GM12878 (cell line): ENCODE results near the gene DNAH8. TPM values are rescaled to one million over a fixed set of nuclear protein-coding genes. Genes with fewer than 3 reads are reported as not detected.
A peak's percentile ranks its signal among the peaks of the same experiment; 100 is the strongest.

Experiments
- ATAC-seq: fragments of 200-7000 bp; cut with Tn5 transposase; 3 replicates; pipeline ENCODE4 v1.9.1; 2020; ENCODE audit warnings: mild to moderate bottlenecking, moderate library complexity
- BruUV-seq: library from RNA; stranded (reverse); fragments of 400-500 nt; replicated peaks from 2 replicates; lab custom pipeline; 2021; lab: Mats Ljungman, UMichigan
- CTCF ChIA-PET: fragments of 300-600 bp; sonication (Branson Sonifier 250); formaldehyde crosslinking; extraction: SDS; loops from one replicate; lab custom pipeline; 2021; ENCODE audit warnings: inconsistent platforms; lab: Yijun Ruan, JAX
- POLR2A ChIA-PET: fragments of 350-600 bp; formaldehyde crosslinking; extraction: SDS; loops from one replicate; lab custom pipeline; 2021; ENCODE audit warnings: inconsistent platforms; lab: Charles Lee
- RAD21 ChIA-PET: fragments of 300-600 bp; sonication (Branson Sonifier 250); formaldehyde crosslinking; loops from one replicate; lab custom pipeline; 2023; ENCODE audit warnings: antibody characterized with exemption; ENCODE audit not compliant: unreplicated experiment; lab: Charles Lee
- SMC1A ChIA-PET: fragments of 300-600 bp; sonication (Branson Sonifier 250); formaldehyde crosslinking; loops from one replicate; lab custom pipeline; 2023; ENCODE audit not compliant: unreplicated experiment, uncharacterized antibody; lab: Charles Lee
- DNase-seq: peaks from one replicate; pipeline ENCODE4 v3.0.0-alpha.2; 2011; ENCODE audit warnings: low read depth, low spot score
- FAIRE-seq: peaks from 3 replicates; lab custom pipeline; 2011; peaks lifted over from hg19 to GRCh38; lab: Jason Lieb, UNC
- H2AFZ ChIP-seq: 2 replicates; pipeline ENCODE4 v1.6.0; 2011; ENCODE audit warnings: low read depth, low read length, control low read depth; ENCODE audit not compliant: control insufficient read depth
- H3K27ac ChIP-seq: 2 replicates; pipeline ENCODE4 v1.5.1; 2011; ENCODE audit warnings: control low read depth; ENCODE audit not compliant: control insufficient read depth, insufficient read depth
- H3K27me3 ChIP-seq, 2 experiments: replicated peaks in 1 of 2; 2 replicates each; pipeline versions ENCODE4 v1.6.0 to v1.6.1; 2011; ENCODE audit warnings: low read length in 1 of 2; ENCODE audit not compliant: control insufficient read depth in 2 of 2, insufficient read depth in 2 of 2
- H3K36me3 ChIP-seq, 2 experiments: 2 replicates each; pipeline ENCODE4 v1.5.1; 2011; ENCODE audit warnings: low read length in 1 of 2; ENCODE audit not compliant: control insufficient read depth in 2 of 2, insufficient read depth in 2 of 2
- H3K4me1 ChIP-seq: 2 replicates; pipeline ENCODE4 v1.6.1; 2011; ENCODE audit warnings: mild to moderate bottlenecking, low read length, moderate library complexity, mixed read lengths; ENCODE audit not compliant: control insufficient read depth, insufficient read depth
- H3K4me2 ChIP-seq: 2 replicates; pipeline ENCODE4 v1.6.0; 2011; ENCODE audit warnings: control low read depth; ENCODE audit not compliant: control insufficient read depth, insufficient read depth
- H3K4me3 ChIP-seq: fragments of 200-600 bp; sonication (generic); 2 replicates; pipeline ENCODE4 v1.5.1; 2016
- H3K79me2 ChIP-seq: 2 replicates; pipeline ENCODE4 v1.6.0; 2011; ENCODE audit warnings: low read length; ENCODE audit not compliant: control insufficient read depth, insufficient read depth
- H3K9ac ChIP-seq: 2 replicates; pipeline ENCODE4 v1.8.0; 2011; ENCODE audit warnings: low read length, control low read depth, mixed read lengths; ENCODE audit not compliant: control insufficient read depth, insufficient read depth
- H3K9me3 ChIP-seq: replicated peaks from 3 replicates; pipeline ENCODE4 v1.5.1; 2011; ENCODE audit warnings: mild to moderate bottlenecking, low read length; ENCODE audit not compliant: control insufficient read depth, insufficient read depth
- H4K20me1 ChIP-seq: 2 replicates; pipeline ENCODE4 v1.6.0; 2011; ENCODE audit not compliant: control insufficient read depth, insufficient read depth
- BCLAF1 ChIP-seq: fragments of 450-650 bp; IDR thresholded peaks from 2 replicates; pipeline ENCODE4 v1.6.1; 2017; ENCODE audit warnings: antibody characterized with exemption, mild to moderate bottlenecking, moderate library complexity
- EP300 ChIP-seq, 2 experiments: fragments of 150-350 bp in 1 of 2; IDR thresholded peaks; 2 replicates each; pipeline ENCODE4 v1.6.1; 2011 to 2012; ENCODE audit warnings: low read depth in 2 of 2, low read length in 2 of 2, borderline replicate concordance in 1 of 2, improper control_type of control experiment in 1 of 2, inconsistent platforms in 1 of 2; ENCODE audit not compliant: control insufficient read depth in 1 of 2
- HDGF ChIP-seq: fragments of 450-650 bp; IDR thresholded peaks from 2 replicates; pipeline ENCODE4 v1.6.1; 2016; ENCODE audit warnings: antibody characterized with exemption
- MYC ChIP-seq: IDR thresholded peaks from 2 replicates; pipeline ENCODE4 v1.6.1; 2011; ENCODE audit warnings: mild to moderate bottlenecking, low read length, moderate library complexity, inconsistent platforms; ENCODE audit not compliant: insufficient read depth, insufficient replicate concordance, insufficient read length, severe bottlenecking
- NBN ChIP-seq: fragments of 450-650 bp; IDR thresholded peaks from 2 replicates; pipeline ENCODE4 v1.6.1; 2016
- SKIL ChIP-seq: fragments of 450-650 bp; IDR thresholded peaks from 2 replicates; pipeline ENCODE4 v1.6.1; 2017; ENCODE audit warnings: mild to moderate bottlenecking, low read depth, inconsistent platforms; ENCODE audit not compliant: poor library complexity, severe bottlenecking
- SMARCA5 ChIP-seq: fragments of 450-650 bp; IDR thresholded peaks from 2 replicates; pipeline ENCODE4 v1.6.1; 2017; ENCODE audit warnings: mild to moderate bottlenecking
- SPI1 ChIP-seq: IDR thresholded peaks from 2 replicates; pipeline ENCODE4 v1.6.1; 2011; ENCODE audit warnings: low read depth, mild to moderate bottlenecking, low read length, moderate library complexity, borderline replicate concordance; ENCODE audit not compliant: insufficient read depth
- ZNF207 ChIP-seq: fragments of 450-650 bp; IDR thresholded peaks from 2 replicates; pipeline ENCODE4 v1.6.1; 2014; ENCODE audit warnings: antibody characterized with exemption, mild to moderate bottlenecking, borderline replicate concordance
- ZSCAN29 ChIP-seq: fragments of 450-650 bp; IDR thresholded peaks from 2 replicates; pipeline ENCODE4 v1.6.1; 2017; ENCODE audit warnings: mild to moderate bottlenecking, moderate library complexity
- WGBS: methylation state at CpG from one replicate; pipeline ENCODE4 v1.1.6; 2016; ENCODE audit warnings: low lambda C conversion rate; ENCODE audit not compliant: insufficient replicate concordance, insufficient coverage; ENCODE audit errors: missing lambda C conversion rate; 5-methylcytosine and 5-hydroxymethylcytosine counted together
- in situ Hi-C: fragments of 300-500 bp; cut with MboI; formaldehyde crosslinking; loops from 9 replicates; pipeline ENCODE4 v1.14.3; 2018; ENCODE audit warnings: mixed read lengths
- intact Hi-C: fragments of 100-400 bp; cut with micrococcal nuclease; formaldehyde crosslinking; loops from one replicate; pipeline ENCODE4 v1.14.2; 2022; ENCODE audit not compliant: unreplicated experiment
- polyA plus RNA-seq, 11 experiments: library from polyadenylated mRNA; depleted of rRNA in 4 of 11; unstranded in 6 of 11; stranded (reverse) in 5 of 11; fragments of >200 nt; fragmentation: Nextera tagmentation in 4 of 11; fragmentation: Illumina TruSeq in 1 of 11; extraction: Ambion mirVana in 4 of 11; extraction: Trizol in 1 of 11; gene quantifications; 1 replicate in 1 of 11; 2 replicates in 10 of 11; pipeline versions ENCODE4 v1.2.1 to v1.2.3, GENCODE V29; 2011 to 2016; ENCODE audit warnings: inconsistent platforms in 2 of 11, missing spikeins in 2 of 11, low read depth in 1 of 11
- total RNA-seq, 4 experiments: library from RNA; depleted of rRNA in 3 of 4; stranded (reverse); fragments of >200 nt in 3 of 4; fragmentation: Illumina TruSeq in 1 of 4; extraction: Trizol in 1 of 4; gene quantifications; 2 replicates each; pipeline versions ENCODE4 v1.2.1 to v1.2.3, GENCODE V29; 2013 to 2021

Gene DNAH8
- total and polyA plus RNA-seq, 10 of the 15 experiments (the other 5 are each of a cell fraction or from before 2014, with no cell fraction given) = 0.02 to 0.34 (median 0.10) TPM; not detected in 3

GRCh38 chr6:38957426-38957825, 242.3 kb downstream of the DNAH8 start (continued):
- TF ChIP-seq MYC (no peak), SMARCA5 (no peak), NBN (no peak), EP300 (IDR thresholded peaks at IDR 0.05; ENCODE audit: borderline replicate concordance in 1 of 2, control insufficient read depth in 1 of 2, low read depth in 2 of 2, low read length in 2 of 2) (no peak)

GRCh38 chr6:38959138-38959537, 244.0 kb downstream of the DNAH8 start:
- intact Hi-C loops = no loop called here
- Histone ChIP-seq H3K9me3 (no peaks in the 10 kb centered on the region; the same call in 2 of the 3 replicates), H3K79me2 (no peaks in the 10 kb centered on the region), H3K36me3 (no peaks in the 10 kb centered on the region), H3K27me3 (no peaks in the 10 kb centered on the region), H2AFZ (no peak overlapping the region), H3K4me1 (no peaks in the 10 kb centered on the region), H4K20me1 (no peaks in the 10 kb centered on the region), H3K9ac (no peak overlapping the region), H3K4me3 (no peak overlapping the region), H3K4me2 (no peak overlapping the region), H3K27ac (no peak overlapping the region)
- no TSS peak for BruUV-seq
- no peak for ATAC-seq
- POLR2A ChIA-PET = no interaction called here
- CTCF ChIA-PET = no interaction called here
- in situ Hi-C loops = no loop called here
- TF ChIP-seq SPI1 = peak; percentile 42; the same call in 1 of the 2 replicates
- no peak for TF ChIP-seq ZNF207
- SMC1A ChIA-PET = interaction anchor here (1.1 kb wide), 1 partner anchor 8 kb away, joined by 3 read pairs; no protein-coding TSS in a partner anchor
- FAIRE-seq = no peak
- no peak for DNase-seq
- 59% methylated on average over 2 of the region's 2 CpGs for whole genome bisulfite sequencing
- RAD21 ChIA-PET = no interaction called here

GRCh38 chr6:38968702-38969149, 253.6 kb downstream of the DNAH8 start:
- FAIRE-seq = no peak
- no peak overlapping the region for H3K27ac ChIP-seq
- H2AFZ ChIP-seq = no peak overlapping the region
- H4K20me1 ChIP-seq = no peaks in the 10 kb centered on the region
- TF ChIP-seq BCLAF1 = no peak
- TF ChIP-seq HDGF = no peak
- TF ChIP-seq ZNF207 = no peak
- no peak for TF ChIP-seq SKIL
- TF ChIP-seq ZSCAN29 = no peak
- TF ChIP-seq, all 136 proteins: peak for 0
- ATAC-seq = no peak
- Histone ChIP-seq H3K9ac (no peak overlapping the region), H3K4me1 (no peaks in the 10 kb centered on the region), H3K36me3 (no peaks in the 10 kb centered on the region), H3K27me3 (no peaks in the 10 kb centered on the region; a peak in 1 of 4 replicates), H3K79me2 (no peaks in the 10 kb centered on the region), H3K9me3 (no peaks in the 10 kb centered on the region), H3K4me3 (no peak overlapping the region), H3K4me2 (no peak overlapping the region)
- DNase-seq = no peak
- ChIA-PET RAD21 (no interaction called here), CTCF (no interaction called here), SMC1A (no interaction called here), POLR2A (no interaction called here)
- in situ Hi-C loops = no loop called here
- no TSS peak for BruUV-seq
- intact Hi-C loops = no loop called here
